NB4 (cell line): ENCODE data around the gene S100A1.
"Not testable (repeated sequence)": the region's sequence is repeated elsewhere in the genome, so short reads cannot be mapped to it uniquely, and the experiment has no call there.

ENCODE experiments used
- POLR2A ChIP-seq: IDR thresholded peaks from 2 replicates; pipeline ENCODE4 v1.6.1; 2011; ENCODE audit warnings: mild to moderate bottlenecking; ENCODE audit not compliant: insufficient read length; ENCODE audit errors: extremely low read depth
- TF ChIP-seq, protein P1 (sequence below): IDR thresholded peaks from one replicate; pipeline ENCODE4 v1.5.1; 2012; ENCODE audit warnings: low read depth, low read length
- TF ChIP-seq, protein P2 (sequence below): IDR thresholded peaks from 2 replicates; pipeline ENCODE4 v1.6.1; 2011; ENCODE audit warnings: low read depth, low read length

DNA sequence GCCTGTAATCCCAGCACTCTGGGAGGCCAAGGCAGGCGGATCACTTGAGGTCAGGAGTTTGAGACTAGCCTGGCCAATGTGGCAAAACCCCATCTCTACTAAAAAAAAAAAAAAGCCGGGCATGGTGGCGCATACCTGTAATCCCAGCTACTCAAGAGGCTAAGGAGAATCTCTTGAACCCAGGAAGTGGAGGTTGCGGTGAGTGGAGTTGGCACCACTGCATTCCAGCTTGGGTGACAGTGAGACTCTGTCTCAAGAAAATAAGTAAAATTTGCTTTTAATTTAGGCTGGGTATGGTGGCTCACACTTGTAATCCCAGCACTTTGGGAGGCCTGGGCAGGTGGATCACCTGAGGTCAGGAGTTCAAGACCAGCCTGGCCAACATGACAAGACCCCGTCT, 12.0 kb downstream of the S100A1 start:
- TF ChIP-seq POLR2A = not testable (repeated sequence)
- TF ChIP-seq, protein P1, sequence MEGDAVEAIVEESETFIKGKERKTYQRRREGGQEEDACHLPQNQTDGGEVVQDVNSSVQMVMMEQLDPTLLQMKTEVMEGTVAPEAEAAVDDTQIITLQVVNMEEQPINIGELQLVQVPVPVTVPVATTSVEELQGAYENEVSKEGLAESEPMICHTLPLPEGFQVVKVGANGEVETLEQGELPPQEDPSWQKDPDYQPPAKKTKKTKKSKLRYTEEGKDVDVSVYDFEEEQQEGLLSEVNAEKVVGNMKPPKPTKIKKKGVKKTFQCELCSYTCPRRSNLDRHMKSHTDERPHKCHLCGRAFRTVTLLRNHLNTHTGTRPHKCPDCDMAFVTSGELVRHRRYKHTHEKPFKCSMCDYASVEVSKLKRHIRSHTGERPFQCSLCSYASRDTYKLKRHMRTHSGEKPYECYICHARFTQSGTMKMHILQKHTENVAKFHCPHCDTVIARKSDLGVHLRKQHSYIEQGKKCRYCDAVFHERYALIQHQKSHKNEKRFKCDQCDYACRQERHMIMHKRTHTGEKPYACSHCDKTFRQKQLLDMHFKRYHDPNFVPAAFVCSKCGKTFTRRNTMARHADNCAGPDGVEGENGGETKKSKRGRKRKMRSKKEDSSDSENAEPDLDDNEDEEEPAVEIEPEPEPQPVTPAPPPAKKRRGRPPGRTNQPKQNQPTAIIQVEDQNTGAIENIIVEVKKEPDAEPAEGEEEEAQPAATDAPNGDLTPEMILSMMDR = not testable (repeated sequence)
- TF ChIP-seq, protein P2, sequence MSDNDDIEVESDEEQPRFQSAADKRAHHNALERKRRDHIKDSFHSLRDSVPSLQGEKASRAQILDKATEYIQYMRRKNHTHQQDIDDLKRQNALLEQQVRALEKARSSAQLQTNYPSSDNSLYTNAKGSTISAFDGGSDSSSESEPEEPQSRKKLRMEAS = not testable (repeated sequence)
